HG03095 (cell line): ENCODE results near the gene TMEM129.
A peak's percentile ranks its signal among the peaks of the same experiment; 100 is the strongest.

Experiments
- ATAC-seq: cut with Tn5 transposase; IDR thresholded peaks from one replicate; pipeline ENCODE4 v1.9.1; 2021; ENCODE audit warnings: moderate library complexity; ENCODE audit not compliant: unreplicated experiment

Gene TMEM129

DNA sequence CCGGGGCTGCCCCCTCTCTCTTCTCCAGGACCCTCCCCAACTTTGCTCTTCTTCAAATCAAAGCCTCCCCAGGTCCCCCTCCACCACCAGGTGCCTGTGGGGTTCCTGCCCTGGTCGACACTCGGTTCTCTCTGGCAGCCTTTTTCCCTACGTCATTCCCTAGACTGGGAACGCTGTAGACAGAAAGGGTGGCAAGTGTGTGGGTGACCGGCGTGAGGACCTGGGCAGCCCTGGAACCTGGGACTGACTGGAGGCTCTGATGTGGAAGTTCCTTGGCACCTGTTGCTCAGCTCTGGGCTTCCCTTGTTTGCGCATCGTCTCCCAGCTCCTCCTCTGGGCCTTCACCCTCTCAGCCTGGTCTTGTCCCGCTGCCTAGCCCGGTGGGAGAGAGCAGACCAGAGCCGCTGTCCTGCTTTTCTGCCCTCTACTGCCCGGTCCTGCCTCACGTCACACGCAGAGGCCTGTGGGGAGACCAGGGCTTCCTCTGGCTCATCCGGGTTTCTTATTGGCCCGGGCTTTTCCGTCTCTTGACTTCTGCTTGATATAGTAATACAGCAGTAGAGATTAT lies 1.5 kb upstream of the TMEM129 start:
- no peak for ATAC-seq

DNA sequence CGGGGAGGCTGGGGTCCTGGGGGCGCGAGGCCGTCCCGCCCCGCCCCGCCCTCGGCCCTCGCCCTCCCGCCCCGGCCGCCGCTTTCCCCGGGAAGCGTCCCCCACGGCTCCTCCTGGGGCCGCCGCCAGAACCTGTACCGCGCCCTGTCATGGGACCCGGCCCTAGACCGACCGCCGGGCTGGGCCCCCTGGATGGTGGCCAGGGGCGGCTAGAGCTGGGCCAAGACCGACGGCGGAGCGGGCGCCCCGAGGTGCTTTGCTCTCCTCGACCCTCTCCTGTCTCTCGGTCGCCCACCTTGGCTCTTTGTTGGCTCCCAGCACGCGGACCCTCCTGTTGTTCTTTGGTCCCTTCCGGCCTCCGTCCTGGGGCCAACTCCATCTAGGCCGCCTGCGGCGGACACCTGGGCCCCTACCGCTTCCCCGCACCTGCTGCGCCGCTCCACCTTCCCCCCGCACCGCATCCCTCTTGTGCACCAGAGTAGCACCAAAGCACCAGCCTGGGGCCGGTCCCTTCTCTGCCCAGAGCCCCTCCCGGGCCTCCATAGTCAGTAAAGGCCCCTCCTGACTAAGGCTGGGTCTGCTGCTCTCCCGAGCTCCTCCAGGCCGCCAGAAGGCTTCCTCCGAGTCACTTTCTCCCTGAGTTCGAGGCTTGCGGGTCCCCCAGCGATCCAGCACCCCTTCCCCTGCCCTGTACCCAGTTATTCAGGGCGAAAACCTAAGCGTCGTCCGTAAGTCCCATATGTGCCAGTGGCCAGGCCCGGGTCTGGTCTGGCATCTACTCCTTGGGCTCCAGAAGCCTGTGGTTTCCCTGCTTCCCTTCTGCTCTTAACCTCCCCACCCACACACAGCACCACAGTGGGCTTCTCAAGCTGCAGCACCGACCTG lies 785 bp upstream of the TMEM129 start:
- ATAC-seq, result no peak

DNA sequence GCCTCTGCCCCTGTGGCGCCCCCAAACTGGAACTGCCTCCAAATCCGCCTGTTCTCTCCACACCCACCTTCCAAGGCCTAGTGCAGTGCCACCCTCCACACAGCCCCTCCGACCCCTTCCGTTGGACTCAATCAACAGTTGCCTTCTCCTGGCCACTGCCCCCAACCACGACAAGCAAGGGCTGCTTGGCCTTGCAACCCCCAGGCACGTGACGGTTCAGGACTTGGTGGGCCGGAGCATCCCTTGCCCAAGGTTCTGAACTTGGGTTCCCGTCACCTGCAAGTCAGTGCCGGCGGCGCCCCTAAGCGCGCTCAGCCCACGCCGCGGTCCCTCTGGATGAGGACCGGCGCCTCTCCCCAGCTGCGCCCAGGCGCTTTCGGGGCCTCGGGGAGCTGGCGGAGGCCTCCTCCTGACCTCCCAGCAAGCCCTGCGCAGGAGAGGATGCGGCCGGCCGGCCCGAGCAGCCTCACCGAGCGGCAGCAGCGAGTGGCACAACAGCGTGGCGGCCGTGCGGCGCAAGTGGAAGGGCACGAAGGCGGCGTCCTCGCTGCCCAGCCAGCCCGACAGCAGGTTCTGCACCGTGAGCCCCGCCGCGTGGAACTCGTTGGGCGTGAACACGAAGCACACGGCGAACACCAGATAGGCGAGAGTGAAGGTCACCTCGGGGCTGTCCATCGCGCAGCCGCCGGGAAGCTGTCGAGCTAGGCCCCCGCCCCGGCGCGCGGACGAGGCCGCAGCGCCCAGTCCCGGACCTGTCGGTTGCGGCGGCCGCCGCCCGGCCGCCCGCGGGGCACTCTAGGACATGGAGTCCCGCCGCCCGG lies 750 bp downstream of the TMEM129 start:
- peak; percentile 17 for ATAC-seq

DNA sequence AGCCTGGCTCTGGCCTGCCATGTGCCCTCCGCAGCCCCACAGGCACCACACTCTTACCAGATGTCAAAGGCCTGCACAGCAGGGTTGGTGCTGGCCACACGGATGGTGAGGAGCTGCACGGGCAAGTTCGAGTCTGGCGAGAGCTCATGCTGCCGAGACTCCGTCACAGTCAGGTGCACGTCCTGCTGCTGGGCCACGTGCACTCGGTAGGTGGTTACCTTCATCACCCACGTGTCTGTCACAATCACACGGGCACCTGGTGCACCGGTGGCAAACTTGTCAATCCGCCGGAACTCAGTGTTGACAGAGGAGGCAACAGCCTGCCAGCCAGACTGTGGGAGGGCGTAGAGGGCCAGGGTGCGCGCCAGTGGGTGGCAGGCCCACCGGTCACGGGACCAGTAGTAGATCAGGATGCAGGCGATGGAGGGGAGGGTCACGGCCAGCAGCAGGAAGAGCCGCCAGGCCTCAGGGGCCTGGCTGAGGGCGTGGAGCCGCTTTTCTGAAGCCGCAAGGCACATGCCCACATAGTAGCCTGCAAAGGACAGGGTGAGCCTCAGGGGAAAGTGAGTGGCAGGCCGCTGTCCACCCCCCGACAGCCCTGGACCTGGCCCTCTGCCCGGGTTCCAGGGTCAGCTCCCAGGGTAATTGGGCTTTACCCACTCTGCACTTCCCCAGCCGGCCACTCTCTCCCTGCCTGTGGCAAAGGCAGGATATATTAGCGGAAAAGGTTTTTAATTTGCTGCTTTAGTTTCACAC lies 2.9 kb downstream of the TMEM129 start:
- no peak for ATAC-seq

DNA sequence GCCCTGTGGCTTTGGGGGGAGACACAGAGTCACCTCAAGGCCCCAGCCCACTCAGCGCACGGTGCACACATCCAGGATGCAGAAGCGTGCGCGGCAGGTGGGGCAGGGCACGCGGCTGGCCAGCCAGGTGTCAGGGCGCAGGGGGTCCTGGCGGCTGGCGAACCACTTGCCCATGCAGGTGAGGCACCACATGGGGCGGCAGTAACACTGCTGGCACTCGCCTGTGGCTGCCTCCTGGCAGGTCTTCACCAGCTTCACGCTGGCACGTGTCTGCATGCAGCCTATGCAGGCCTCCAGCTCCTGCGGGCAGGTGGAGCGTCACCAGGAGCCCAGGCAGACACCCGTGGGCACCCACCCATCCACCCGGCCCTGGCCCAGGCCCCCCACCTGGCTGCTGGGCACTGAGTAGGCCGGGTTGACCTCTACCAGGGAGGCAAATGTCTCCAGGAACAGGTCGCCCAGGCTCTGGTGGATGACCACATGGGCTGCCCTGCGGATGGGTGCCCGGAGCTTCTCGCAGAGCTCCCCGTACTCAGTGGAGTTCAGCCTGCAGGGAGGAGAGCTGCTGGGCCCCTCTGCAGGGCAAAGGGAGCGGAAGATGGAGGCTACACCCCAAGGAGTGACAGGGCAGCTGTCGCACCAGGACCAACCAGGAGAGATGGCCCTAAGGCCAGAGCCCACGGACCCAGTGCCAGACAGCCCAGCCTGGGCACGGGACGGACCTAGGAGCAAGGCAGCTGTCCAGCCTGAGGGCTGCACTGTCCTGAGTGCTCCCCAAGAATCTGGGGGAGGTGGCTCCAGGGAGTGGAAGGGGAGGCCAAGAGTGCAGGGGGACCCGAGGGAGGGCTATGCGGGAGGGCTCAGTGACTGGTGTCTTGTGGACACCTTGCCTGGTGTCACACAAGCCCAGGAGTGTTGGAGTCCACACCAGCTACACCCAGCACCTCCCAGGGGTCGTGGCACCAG lies 3.7 kb downstream of the TMEM129 start:
- no peak for ATAC-seq

DNA sequence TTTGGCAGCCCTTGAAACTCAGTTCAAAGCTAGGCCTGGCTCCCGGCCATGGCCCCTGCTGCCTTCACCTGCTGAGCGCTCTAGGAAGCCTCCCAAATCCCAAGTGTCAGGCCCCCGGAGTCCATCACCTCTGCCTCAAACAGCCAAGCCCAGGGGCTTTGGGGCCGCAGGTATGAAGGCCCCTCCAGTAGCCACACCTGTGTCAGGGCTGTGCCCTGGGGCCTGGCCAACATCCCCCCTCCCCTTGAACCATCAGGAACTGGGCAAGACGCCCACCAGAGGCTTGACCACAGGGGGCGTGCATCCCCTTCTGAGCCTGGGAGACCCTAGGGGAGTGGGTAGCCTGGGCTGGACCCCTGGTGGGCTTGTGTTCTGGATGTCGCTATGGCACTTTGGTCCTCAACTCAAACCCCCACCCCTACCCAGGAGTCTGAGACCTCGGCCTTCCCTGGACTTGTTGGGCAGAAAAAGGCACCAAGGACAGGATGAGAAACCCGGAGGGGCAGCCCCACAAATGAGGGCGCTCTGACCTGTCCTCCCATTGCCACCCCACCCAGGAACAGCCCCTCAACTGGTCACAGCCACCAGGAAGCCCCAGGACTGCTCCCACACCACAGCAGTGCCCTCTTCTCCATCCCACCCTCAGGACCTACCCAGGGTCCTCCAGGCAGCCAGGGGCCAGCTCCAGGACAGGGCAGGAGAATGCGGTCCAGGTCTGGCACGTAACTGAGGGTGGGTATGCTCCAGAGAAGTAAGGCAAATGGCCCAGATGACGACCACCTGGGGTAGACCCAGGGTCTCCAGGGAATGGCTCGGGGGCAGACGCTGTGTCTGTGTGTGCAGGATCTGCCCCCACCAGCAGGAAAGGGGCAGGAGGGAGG lies 4.8 kb downstream of the TMEM129 start:
- no peak for ATAC-seq

DNA sequence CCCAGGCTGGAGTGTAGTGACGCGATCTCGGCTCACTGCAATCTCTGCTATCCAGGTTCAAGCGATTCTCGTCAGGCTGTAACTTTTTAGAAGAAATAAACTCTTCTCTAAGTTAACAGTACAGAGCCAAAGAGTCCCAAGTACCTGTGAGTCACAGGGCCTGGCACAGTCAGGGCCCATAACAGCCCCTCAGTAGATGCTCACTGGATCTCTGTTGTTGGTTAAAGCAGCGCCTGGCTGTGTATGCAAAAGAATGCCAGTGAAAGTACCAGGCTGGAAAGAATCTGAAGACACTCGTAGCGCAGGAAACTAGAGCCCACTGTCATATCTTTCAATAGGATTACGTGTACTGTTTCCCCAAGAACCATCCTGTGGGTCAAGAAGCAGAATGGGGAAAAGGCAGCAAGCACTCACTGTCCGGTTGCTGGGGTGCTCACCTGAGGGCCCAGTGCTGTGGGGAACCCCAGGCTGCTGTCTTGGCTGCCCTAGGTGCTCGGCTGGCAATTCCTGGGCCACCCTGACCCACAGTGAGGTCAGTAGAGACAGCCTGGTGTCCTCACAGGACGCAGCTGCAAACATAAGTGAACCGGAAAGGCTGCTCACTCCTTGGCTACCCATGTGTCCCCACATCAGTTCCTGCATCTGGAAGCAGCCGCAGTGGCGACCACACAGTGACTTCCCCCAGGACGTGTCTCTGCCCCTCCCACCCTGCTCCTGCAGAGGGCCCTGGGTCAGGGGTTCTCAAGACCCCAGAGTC lies 5.9 kb downstream of the TMEM129 start:
- no peak for ATAC-seq

DNA sequence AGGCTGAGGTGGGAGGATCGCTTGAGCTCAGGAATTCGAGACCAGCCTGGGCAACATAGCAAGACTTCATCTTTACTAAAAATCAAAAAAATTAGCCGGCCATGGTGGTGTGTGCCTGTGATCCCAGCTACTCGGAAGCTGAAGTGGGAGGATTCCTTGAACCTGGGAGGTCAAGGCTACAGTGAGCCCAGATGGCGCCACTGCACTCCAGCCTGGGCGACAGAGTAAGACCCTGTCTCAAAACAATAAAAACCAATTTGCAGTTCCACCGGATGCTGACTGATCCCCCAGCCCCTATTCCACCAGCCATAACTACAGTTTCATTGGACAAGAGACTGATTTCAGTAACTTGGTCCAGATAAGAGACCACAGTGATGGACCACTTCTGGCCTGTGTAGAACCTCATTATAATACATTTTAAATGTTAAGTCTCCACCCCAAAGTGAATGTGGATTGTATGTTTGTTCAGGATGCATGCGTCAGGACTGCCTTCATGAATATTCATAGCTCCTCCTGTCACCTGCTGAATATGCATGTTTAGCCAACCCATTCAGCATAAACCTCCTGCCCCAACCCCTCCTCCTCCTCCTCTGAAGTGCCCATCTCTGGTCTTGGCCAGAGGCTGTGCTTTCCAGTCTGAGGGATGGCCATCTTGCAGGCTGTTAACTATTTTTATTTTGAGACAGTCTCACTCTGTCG lies 6.7 kb downstream of the TMEM129 start:
- no peak for ATAC-seq

DNA sequence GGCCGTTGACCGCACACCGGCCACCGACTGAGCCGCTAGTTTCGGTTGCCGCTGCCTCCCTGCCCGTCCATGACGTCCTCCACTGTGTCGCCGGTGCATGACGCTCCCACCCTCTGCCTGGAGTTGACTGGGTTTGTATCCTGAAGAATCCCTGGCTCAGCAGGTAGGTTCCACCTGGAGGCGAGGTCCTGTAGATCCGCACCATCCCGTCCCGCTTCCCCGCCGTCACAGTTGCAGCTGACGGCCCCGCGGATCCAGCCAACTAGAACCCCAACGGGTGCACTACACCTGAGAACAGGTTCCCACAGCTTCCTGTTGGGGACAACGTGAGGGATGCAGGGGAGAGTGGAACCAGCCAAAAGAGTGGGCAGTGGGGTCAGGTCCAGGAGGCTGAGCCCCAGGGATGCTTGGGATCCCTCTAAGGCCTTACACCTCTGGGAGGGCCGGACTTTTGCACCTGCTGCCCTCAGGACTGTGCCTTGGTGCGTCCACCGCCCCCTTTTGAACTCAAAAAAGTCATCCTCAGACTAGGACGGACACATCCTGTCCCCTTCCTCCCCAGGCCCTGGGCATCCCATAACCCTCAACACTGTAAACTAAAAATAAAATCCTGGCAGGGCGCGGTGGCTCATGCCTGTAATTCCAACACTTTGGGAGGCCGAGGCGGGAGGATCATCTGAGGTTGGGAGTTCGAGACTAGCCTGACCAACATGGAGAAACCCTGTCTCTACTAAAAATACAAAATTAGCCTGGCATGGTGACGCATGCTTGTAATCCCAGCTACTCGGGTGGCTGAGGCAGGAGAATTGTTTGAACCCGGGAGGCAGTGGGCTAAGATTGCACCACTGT lies 7.9 kb downstream of the TMEM129 start:
- ATAC-seq, result no peak

DNA sequence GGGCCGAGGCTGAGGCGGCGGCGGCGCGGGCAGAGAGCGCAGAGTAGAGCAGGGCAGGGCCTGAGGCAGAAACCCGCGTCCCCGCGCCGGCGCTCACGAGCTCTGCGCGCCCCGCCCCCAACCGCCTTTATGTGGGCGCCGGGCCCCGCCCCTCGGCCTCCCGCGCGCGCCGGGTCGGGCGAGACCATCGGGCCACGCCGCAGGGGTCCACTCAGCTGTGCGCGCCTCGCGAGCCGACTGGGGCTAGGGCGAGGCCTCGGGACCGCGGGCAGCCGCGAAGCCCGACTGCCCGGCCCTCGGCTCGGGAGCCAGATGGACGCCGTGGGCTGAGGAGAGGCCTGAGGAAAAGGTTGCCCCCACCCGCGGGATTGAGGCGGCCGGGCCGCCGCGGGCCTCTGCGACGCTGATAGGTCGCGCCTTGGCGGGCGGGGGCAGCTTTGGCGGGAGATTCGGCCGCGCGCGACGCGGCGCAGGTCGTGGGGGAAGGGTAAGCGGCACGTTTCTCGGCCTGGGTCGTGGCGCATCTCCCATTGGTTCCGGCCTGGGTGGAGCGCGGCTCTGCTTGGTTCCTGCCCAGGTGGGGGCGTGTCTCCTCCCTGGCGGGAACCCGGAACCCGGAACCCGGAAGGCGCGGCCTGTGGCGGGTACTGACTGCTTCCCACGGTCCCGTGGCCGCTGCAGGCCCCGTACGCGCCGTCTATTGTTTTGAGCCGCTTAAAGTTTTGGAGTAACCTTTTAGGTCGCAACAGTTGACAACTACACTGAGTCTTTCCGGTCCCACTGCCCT lies 8.7 kb downstream of the TMEM129 start, which contains the start of gene SLBP:
Gene SLBP, minus strand, starts transcription at position 104 of the 787 bp plus-strand sequence. CDS start 131 bp downstream, outside the sequence.
- peak; percentile 71 for ATAC-seq

DNA sequence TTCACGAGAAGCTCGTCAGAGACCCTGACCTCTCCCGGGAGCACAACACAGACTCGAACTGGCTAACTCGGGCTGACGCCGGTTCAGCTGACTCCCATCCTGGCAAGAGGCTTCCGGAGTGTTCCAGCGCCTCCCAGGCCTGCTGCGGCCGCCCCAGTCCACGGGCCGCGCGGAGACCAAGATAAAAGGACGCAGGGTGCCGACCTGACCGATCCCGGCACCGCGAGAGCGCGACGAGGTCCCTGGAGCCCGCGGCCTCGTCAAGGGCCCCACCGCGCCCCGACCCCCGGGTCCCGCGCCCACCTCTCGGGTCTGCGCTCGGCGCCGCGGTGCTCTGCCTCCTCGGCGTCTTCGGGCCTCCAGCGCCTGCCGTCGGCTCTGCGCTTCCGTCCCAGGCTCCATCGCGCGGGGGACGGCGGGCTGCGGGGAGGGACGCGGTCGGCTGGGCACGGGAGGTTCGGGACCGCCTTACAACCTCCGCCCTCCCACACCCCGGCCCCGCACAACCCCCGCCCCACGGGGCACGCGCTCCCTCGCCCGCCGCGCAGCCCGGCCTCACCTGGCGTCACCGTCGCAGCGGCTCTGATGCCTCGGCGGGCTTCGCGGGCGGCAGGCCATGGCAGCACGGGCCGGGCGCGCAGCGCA lies 9.4 kb downstream of the TMEM129 start:
- peak; percentile 2 for ATAC-seq

DNA sequence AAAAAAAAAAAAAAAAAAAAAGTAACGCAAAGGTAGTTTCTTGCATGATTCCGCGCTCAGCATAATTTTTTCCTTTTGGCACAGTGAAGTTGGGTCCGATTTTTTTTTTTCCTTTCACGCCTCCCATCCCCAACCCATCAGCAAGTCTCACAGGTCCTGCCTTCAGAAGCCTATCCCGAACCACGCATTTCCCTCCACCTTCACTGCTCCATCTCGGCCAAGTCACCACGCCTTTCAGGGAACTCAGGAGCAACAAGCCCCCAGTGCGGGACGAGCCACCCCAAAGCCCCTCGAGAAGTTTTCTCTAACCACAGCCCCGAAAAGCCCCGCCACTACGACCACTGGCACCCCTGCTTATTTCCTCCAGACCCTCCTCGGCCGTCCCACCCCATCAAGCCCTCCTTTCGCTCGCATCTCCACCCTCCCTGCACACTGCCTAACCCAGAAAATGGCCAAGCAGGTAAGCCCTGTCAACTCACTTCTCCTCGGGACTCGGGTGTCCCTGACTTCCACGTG lies 10.0 kb downstream of the TMEM129 start:
- no peak for ATAC-seq

DNA sequence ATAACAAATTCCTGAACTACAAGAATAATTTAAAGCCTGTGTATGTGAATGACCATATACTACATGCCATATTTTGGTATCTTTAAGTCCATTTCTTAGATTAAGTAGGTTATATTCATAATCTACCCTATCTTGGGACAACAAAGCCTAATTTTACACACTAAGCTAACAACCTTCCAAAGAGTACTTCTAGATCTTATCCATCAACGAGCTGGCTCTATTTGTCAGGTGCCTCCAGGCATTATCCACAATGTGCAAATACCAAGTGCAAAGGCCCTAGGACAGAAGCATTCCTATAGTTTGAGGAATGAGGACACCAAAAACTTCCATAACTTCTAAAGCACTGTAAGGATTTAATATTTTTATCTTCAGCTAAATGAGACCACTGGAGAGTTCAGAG lies 12.5 kb downstream of the TMEM129 start:
- no peak for ATAC-seq

DNA sequence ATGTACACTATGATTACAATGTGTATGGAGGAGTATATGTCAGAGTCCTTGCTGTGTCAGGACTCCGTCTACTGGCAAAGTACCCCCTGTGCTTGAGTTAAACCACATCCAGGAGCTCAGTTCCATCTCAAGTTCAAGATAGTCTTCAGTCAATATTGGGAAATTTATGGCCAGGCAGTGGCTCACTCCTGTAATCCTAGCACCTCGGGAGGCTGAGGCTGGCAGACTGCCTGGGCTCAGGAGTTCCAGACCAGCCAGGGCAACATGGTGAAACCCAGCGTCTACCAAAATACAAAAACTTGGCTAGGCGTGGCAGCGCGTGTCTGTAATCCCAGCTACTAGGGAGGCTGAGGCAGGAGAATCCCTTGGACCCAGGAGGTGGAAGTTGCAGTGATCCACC lies 14.8 kb downstream of the TMEM129 start:
- no peak for ATAC-seq

DNA sequence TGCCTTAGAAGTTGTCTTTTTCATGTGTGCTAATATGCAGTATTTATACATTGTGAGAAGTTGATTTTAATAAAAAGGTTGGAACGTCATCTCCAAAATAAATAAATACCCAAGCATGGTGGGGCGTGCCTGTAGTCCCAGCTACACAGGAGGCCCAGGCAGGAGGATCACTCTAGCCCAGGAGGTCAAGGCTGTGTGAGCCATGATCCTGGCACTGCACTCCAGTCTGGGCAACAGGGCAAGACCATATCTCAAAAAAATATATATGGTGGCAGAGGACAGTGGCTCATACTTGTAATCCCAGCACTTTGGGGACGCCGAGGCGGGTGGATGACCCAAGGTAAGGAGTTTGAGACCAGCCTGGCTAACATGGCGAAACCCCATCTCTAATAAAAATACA lies 15.4 kb downstream of the TMEM129 start:
- ATAC-seq, result no peak
